ENCODE results near the gene SLC35E1.

The SLC35E1 gene

GRCh38 chr19:16615808-16616207 is 43.6 kb upstream of the SLC35E1 start:
- TF ChIP-seq CTCF (IDR thresholded peaks at IDR 0.05; ENCODE audit: low read length), result no peak
- no peak for TF ChIP-seq EZH2 (IDR thresholded peaks at IDR 0.05; ENCODE audit: borderline replicate concordance, low read length)
- Histone ChIP-seq H3K79me2 (ENCODE audit: insufficient read depth, low read length) (peaks cover 99% of the 10 kb centered on the region), H3K4me3 (ENCODE audit: low read depth, low read length, poor library complexity, severe bottlenecking) (no peak overlapping the region), H3K36me3 (ENCODE audit: insufficient read depth, low read length) (no peaks in the 10 kb centered on the region), H3K4me1 (ENCODE audit: insufficient read depth, low read length, severe bottlenecking) (peaks cover 66% of the 10 kb centered on the region), H3F3A (ENCODE audit: insufficient read depth, low read length) (no peaks in the 10 kb centered on the region), H4K20me1 (ENCODE audit: insufficient read depth, low read length) (no peaks in the 10 kb centered on the region), H2AFZ (ENCODE audit: low read length) (no peak overlapping the region), H3K27ac (ENCODE audit: low read depth, low read length, poor library complexity, severe bottlenecking) (no peak overlapping the region), H3K9me3 (ENCODE audit: low read length) (no peaks in the 10 kb centered on the region), H3K9me2 (ENCODE audit: low read depth, low read length) (no peaks in the 10 kb centered on the region), H3K4me2 (ENCODE audit: low read length) (no peak overlapping the region), H3K9ac (ENCODE audit: low read length) (no peak overlapping the region), H3K27me3 (ENCODE audit: insufficient read depth, low read length) (no peaks in the 10 kb centered on the region)

- Histone ChIP-seq H2AFZ (ENCODE audit: low read length) (no peak overlapping the region), H3F3A (ENCODE audit: insufficient read depth, low read length) (no peaks in the 10 kb centered on the region), H3K4me1 (ENCODE audit: insufficient read depth, low read length, severe bottlenecking) (peaks cover 66% of the 10 kb centered on the region), H3K27ac (ENCODE audit: low read depth, low read length, poor library complexity, severe bottlenecking) (no peak overlapping the region), H3K36me3 (ENCODE audit: insufficient read depth, low read length) (no peaks in the 10 kb centered on the region), H3K9ac (ENCODE audit: low read length) (no peak overlapping the region), H4K20me1 (ENCODE audit: insufficient read depth, low read length) (no peaks in the 10 kb centered on the region), H3K27me3 (ENCODE audit: insufficient read depth, low read length) (no peaks in the 10 kb centered on the region), H3K9me3 (ENCODE audit: low read length) (no peaks in the 10 kb centered on the region), H3K4me3 (ENCODE audit: low read depth, low read length, poor library complexity, severe bottlenecking) (no peak overlapping the region), H3K4me2 (ENCODE audit: low read length) (no peak overlapping the region), H3K79me2 (ENCODE audit: insufficient read depth, low read length) (peaks cover 99% of the 10 kb centered on the region), H3K9me2 (ENCODE audit: low read depth, low read length) (no peaks in the 10 kb centered on the region)
- TF ChIP-seq CTCF (IDR thresholded peaks at IDR 0.05; ENCODE audit: low read length) (no peak), EZH2 (IDR thresholded peaks at IDR 0.05; ENCODE audit: borderline replicate concordance, low read length) (no peak)
Measured at GRCh38 chr19:16614941-16615340, 42.7 kb upstream of the SLC35E1 start.

- H2AFZ ChIP-seq (ENCODE audit: low read length), result no peak overlapping the region
- no peak overlapping the region for H3K9ac ChIP-seq (ENCODE audit: low read length)
- no peaks in the 10 kb centered on the region for H4K20me1 ChIP-seq (ENCODE audit: insufficient read depth, low read length)
Measured at GRCh38 chr19:16613841-16614240, 41.6 kb upstream of the SLC35E1 start.

More at GRCh38 chr19:16613841-16614240, 41.6 kb upstream of the SLC35E1 start:
- H3K9me2 ChIP-seq (ENCODE audit: low read depth, low read length), result no peaks in the 10 kb centered on the region
- H3F3A ChIP-seq (ENCODE audit: insufficient read depth, low read length), result no peaks in the 10 kb centered on the region
- peaks cover 66% of the 10 kb centered on the region for H3K4me1 ChIP-seq (ENCODE audit: insufficient read depth, low read length, severe bottlenecking)
- no peak overlapping the region for H3K4me3 ChIP-seq (ENCODE audit: low read depth, low read length, poor library complexity, severe bottlenecking)
- no peaks in the 10 kb centered on the region for H3K27me3 ChIP-seq (ENCODE audit: insufficient read depth, low read length)
- no peaks in the 10 kb centered on the region for H3K9me3 ChIP-seq (ENCODE audit: low read length)
- no peak for TF ChIP-seq EZH2 (IDR thresholded peaks at IDR 0.05; ENCODE audit: borderline replicate concordance, low read length)
- TF ChIP-seq CTCF (IDR thresholded peaks at IDR 0.05; ENCODE audit: low read length), result no peak
- H3K4me2 ChIP-seq (ENCODE audit: low read length), result no peak overlapping the region
- peaks cover 99% of the 10 kb centered on the region for H3K79me2 ChIP-seq (ENCODE audit: insufficient read depth, low read length)
- H3K27ac ChIP-seq (ENCODE audit: low read depth, low read length, poor library complexity, severe bottlenecking), result no peak overlapping the region
- no peaks in the 10 kb centered on the region for H3K36me3 ChIP-seq (ENCODE audit: insufficient read depth, low read length)

Measured in OCI-LY1 (cell line).